A549 (cell line): Measurements from ENCODE around the gene NCOA1.

ENCODE experiments used
- CHD2 ChIP-seq: fragments of 150-350 bp; IDR thresholded peaks from 2 replicates; pipeline ENCODE4 v1.6.1; 2014; ENCODE audit warnings: low read length; ENCODE audit not compliant: partially characterized antibody
- CTCF ChIP-seq: fragments of >200 bp; sonication (Bioruptor Twin); formaldehyde crosslinking; IDR thresholded peaks from 3 replicates; pipeline ENCODE4 v1.5.1; 2016
- EP300 ChIP-seq, 2 experiments: fragments of >200 bp; sonication (Bioruptor Twin); formaldehyde crosslinking; IDR thresholded peaks; 2 replicates in 1 of 2; 3 replicates in 1 of 2; pipeline ENCODE4 v1.6.1; 2016 to 2017
- POLR2A ChIP-seq: IDR thresholded peaks from 2 replicates; pipeline ENCODE4 v1.6.1; 2012; ENCODE audit warnings: mild to moderate bottlenecking, low read length
- RAD21 ChIP-seq, 2 experiments: fragments of >200 bp in 1 of 2; sonication (Bioruptor Twin) in 1 of 2; formaldehyde crosslinking in 1 of 2; IDR thresholded peaks in 1 of 2; conservative IDR thresholded peaks in 1 of 2; 2 replicates in 1 of 2; 3 replicates in 1 of 2; pipeline ENCODE4 v1.6.1; 2012 to 2018; ENCODE audit warnings: inconsistent platforms in 1 of 2
- RCOR1 ChIP-seq: fragments of 150-350 bp; IDR thresholded peaks from 2 replicates; pipeline ENCODE4 v1.6.1; 2014; ENCODE audit warnings: antibody characterized with exemption, low read length, low read depth
- TF ChIP-seq, protein P1 (sequence below): IDR thresholded peaks from 2 replicates; pipeline ENCODE4 v1.6.1; 2012; ENCODE audit warnings: low read depth, borderline replicate concordance
- TF ChIP-seq, protein P2 (sequence below): IDR thresholded peaks from 2 replicates; pipeline ENCODE4 v1.6.1; 2012

DNA sequence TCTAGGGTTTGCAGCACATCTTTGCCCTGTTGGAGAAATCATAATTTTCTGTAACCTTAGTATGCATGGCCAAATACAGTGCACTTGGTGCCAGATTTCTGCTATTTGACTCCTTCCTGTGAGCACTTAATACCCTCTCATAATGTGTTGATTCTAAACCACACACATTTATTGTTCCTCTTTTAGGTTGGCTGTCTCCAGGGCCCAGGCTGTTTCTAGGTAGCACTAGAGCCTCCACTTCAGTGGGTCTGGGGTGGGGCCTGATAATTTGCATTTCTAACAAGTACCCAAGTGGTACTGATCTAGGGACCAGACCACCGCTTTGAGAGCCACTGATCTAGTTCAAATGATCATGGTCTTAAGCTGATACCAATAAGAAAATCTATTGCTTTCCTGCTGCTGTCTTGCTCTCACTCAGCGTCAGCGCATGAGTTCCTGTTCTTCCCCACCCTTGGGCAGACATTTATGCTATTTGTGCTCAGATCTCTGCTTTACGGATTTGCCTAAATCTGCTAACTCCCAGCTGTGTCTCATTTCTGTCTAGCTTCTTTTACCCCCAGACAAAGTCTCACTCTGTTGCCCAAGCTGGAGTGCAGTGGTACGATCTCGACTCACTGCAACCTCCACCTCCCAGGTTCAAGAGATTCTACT, 294.7 kb downstream of the NCOA1 start:
- TF ChIP-seq POLR2A, result no peak
- TF ChIP-seq, protein P1, sequence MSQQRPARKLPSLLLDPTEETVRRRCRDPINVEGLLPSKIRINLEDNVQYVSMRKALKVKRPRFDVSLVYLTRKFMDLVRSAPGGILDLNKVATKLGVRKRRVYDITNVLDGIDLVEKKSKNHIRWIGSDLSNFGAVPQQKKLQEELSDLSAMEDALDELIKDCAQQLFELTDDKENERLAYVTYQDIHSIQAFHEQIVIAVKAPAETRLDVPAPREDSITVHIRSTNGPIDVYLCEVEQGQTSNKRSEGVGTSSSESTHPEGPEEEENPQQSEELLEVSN, result no peak
- TF ChIP-seq, protein P2, sequence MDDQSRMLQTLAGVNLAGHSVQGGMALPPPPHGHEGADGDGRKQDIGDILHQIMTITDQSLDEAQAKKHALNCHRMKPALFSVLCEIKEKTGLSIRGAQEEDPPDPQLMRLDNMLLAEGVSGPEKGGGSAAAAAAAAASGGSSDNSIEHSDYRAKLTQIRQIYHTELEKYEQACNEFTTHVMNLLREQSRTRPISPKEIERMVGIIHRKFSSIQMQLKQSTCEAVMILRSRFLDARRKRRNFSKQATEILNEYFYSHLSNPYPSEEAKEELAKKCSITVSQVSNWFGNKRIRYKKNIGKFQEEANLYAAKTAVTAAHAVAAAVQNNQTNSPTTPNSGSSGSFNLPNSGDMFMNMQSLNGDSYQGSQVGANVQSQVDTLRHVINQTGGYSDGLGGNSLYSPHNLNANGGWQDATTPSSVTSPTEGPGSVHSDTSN, result no peak
- TF ChIP-seq RCOR1, result no peak
- TF ChIP-seq CTCF, result no peak
- TF ChIP-seq RAD21 (conservative IDR thresholded peaks at IDR 0.05 in 1 of 2, IDR thresholded peaks at IDR 0.05 in 1 of 2), result no peak
- TF ChIP-seq EP300 (IDR thresholded peaks at IDR 0.05), result no peak
- no peak for TF ChIP-seq CHD2
